GM18951 (cell line): ENCODE results near the gene TSPYL4.

Experiments
- POLR2A ChIP-seq: IDR thresholded peaks from 4 replicates; pipeline ENCODE4 v1.6.1; 2011; ENCODE audit warnings: mild to moderate bottlenecking; ENCODE audit not compliant: insufficient read length, insufficient read depth; ENCODE audit errors: extremely low read depth
- in situ Hi-C: fragments of 300-500 bp; cut with MboI; formaldehyde crosslinking; loops from one replicate; pipeline ENCODE4 v1.12.0; 2022; ENCODE audit warnings: low sequenced_read_pairs, mixed read lengths, inconsistent platforms; ENCODE audit not compliant: unreplicated experiment

TSPYL4 gene

GRCh38 chr6:116210316-116210715, 43.6 kb downstream of the TSPYL4 start:
- no peak for TF ChIP-seq POLR2A
- in situ Hi-C loops = no loop called here

- no peak for TF ChIP-seq POLR2A
- in situ Hi-C loops = no loop called here
These were observed 45.7 kb downstream of the TSPYL4 start for GRCh38 chr6:116208056-116208785.

GRCh38 chr6:116206231-116206903, 47.5 kb downstream of the TSPYL4 start:
- no peak for TF ChIP-seq POLR2A
- in situ Hi-C loops = no loop called here

- TF ChIP-seq POLR2A = no peak
- in situ Hi-C loops = no loop called here
These were observed 48.6 kb downstream of the TSPYL4 start for GRCh38 chr6:116205281-116205680.

GRCh38 chr6:116201538-116201937, 52.3 kb downstream of the TSPYL4 start:
- in situ Hi-C loops = no loop called here
- TF ChIP-seq POLR2A = no peak

- in situ Hi-C loops = no loop called here
- no peak for TF ChIP-seq POLR2A
These were observed 53.1 kb downstream of the TSPYL4 start for GRCh38 chr6:116200619-116201249.
